Measurements from ENCODE around the gene COX5A. TPM values are rescaled to one million over a fixed set of nuclear protein-coding genes. Genes with fewer than 3 reads are reported as not detected.

COX5A gene
- total RNA-seq, 5 donors from 2014 or later (not counting 1 experiment from before 2014, with no cell fraction given) = 58.5 to 83.1 (median 76.7) TPM

- peak overlapping the region; percentile 90 for H3K27ac Mint-ChIP-seq
- WGBS (ENCODE audit: insufficient coverage) = 14% methylated on average over 3 of the region's 6 CpGs
- peak overlapping the region; percentile 5 to 15 for H3K4me3 ChIP-seq (ENCODE audit: control insufficient read depth in 1 of 2, extremely low read depth in 1 of 2, low read length in 1 of 2)
- no peaks in the 10 kb centered on the region for H3K9me3 ChIP-seq
- H3K27me3 ChIP-seq (replicated peaks in 1 of 2; ENCODE audit: control insufficient read depth in 2 of 2, extremely low read depth in 1 of 2, insufficient read depth in 2 of 2, low read length in 1 of 2) = no peaks in the 10 kb centered on the region
- DNase-seq = no peak
- peak overlapping the region; percentile 73 to 99 (median 97) for H3K4me3 Mint-ChIP-seq
- no peak for ATAC-seq (replicated peaks in 1 of 4)
- CTCF ChIA-PET = interaction anchor here (0.7 to 3.2 kb wide), 8 partner anchors 9 to 31 kb away, joined by 3 to 15 read pairs (median 4); no protein-coding TSS in a partner anchor
- H3K4me1 ChIP-seq (ENCODE audit: control insufficient read depth in 1 of 2, extremely low read depth in 1 of 2, insufficient read depth in 2 of 2, low read length in 2 of 2) = peaks cover 42 to 79% of the 10 kb centered on the region in 2 experiments
- H3K4me1 Mint-ChIP-seq = peaks cover 68 to 76% (median 75%) of the 10 kb centered on the region in 3 donors
- peak overlapping the region; percentile 58 for H3K27ac ChIP-seq (ENCODE audit: low read length)
- H3K36me3 Mint-ChIP-seq = peaks cover 18% of the 10 kb centered on the region
- H3K36me3 ChIP-seq (ENCODE audit: control insufficient read depth in 2 of 2, extremely low read depth in 1 of 2, insufficient read depth in 1 of 2, low read length in 1 of 2) = peaks cover 0 to 14% of the 10 kb centered on the region in 2 donors
- H3K9me3 Mint-ChIP-seq = no peaks in the 10 kb centered on the region
- POLR2A ChIA-PET = interaction anchor here (0.5 to 1.0 kb wide), 3 partner anchors 8 to 60 kb away, joined by 3 to 4 read pairs (median 3); no protein-coding TSS in a partner anchor
- H3K27me3 Mint-ChIP-seq = no peaks in the 10 kb centered on the region
Observed at GRCh38 chr15:74870436-74871215, 67.2 kb downstream of the COX5A start.

Other genes with a start within 250 kb of the COX5A start
- gene EDC3, start 242.0 kb downstream of the COX5A start, total RNA-seq = 10 to 100 TPM; 31.8 to 49.4 (median 43.2) TPM
- 1 to 10 TPM in 3 of 5 donors, under 1 TPM in 1, not detected in 1; 0.14 to 3.3 (median 1.9) TPM for gene CYP1A1, start 212.5 kb downstream of the COX5A start, total RNA-seq
- gene CYP1A2, start 189.2 kb downstream of the COX5A start, total RNA-seq = not detected
- 100 to 1,000 TPM; 198 to 296 (median 271) TPM for gene CSK, start 156.0 kb downstream of the COX5A start, total RNA-seq
- gene LMAN1L, start 125.2 kb downstream of the COX5A start, total RNA-seq = 1 to 10 TPM in 1 of 5 donors, under 1 TPM in 4; 0.42 to 1.6 (median 0.44) TPM
- under 1 TPM in 3 of 5 donors, not detected in 2; 0.16 to 0.50 (median 0.26) TPM for gene CPLX3, start 111.4 kb downstream of the COX5A start, total RNA-seq
- 100 to 1,000 TPM in 3 of 5 donors, 10 to 100 TPM in 2; 53.4 to 112 (median 101) TPM for gene ULK3, start 94.9 kb downstream of the COX5A start, total RNA-seq
- gene SCAMP2, start 64.7 kb downstream of the COX5A start, total RNA-seq = 100 to 1,000 TPM in 3 of 5 donors, 10 to 100 TPM in 2; 76.8 to 141 (median 134) TPM
- 10 to 100 TPM; 36.5 to 74.1 (median 66.1) TPM for gene MPI, start 48.0 kb downstream of the COX5A start, total RNA-seq
- 100 to 1,000 TPM in 2 of 5 donors, 10 to 100 TPM in 3; 46.0 to 108 (median 96.6) TPM for gene FAM219B, start 31.2 kb downstream of the COX5A start, total RNA-seq
- gene RPP25, start 18.7 kb upstream of the COX5A start, total RNA-seq = 1 to 10 TPM in 3 of 5 donors, under 1 TPM in 2; 0.79 to 4.2 (median 2.8) TPM
- 1 to 10 TPM in 1 of 5 donors, under 1 TPM in 4; 0.26 to 8.2 (median 0.51) TPM for gene SCAMP5, start 57.5 kb upstream of the COX5A start, total RNA-seq
- 10 to 100 TPM in 4 of 5 donors, 1 to 10 TPM in 1; 9.3 to 14.3 (median 11.8) TPM for gene PPCDC, start 85.5 kb upstream of the COX5A start, total RNA-seq